Right renal pelvis (tissue), 4 donors: ENCODE measurements around the gene NEU2. TPM values are rescaled to one million over a fixed set of nuclear protein-coding genes. Genes with fewer than 3 reads are reported as not detected.
"Not testable (repeated sequence)": the region's sequence is repeated elsewhere in the genome, so short reads cannot be mapped to it uniquely, and the experiment has no call there.

Experiments used
- DNase-seq, 4 donors: peaks; one replicate each; pipeline ENCODE4 v3.0.0-alpha.2; 2013; ENCODE audit warnings: low read depth in 4 of 4, low spot score in 3 of 4, missing footprints in 1 of 4
- polyA plus RNA-seq, 4 donors: library from polyadenylated mRNA; unstranded; fragments of 120-200 nt; gene quantifications; one replicate each; pipeline ENCODE4 v1.2.1, GENCODE V29; 2013; ENCODE audit not compliant: insufficient read length in 4 of 4

Gene NEU2
- polyA plus RNA-seq, 4 donors, result not detected

- DNase-seq, result no peak
Observed at GRCh38 chr2:233009661-233010060, 22.8 kb upstream of the NEU2 start.

GRCh38 chr2:233010569-233011267 lies 21.8 kb upstream of the NEU2 start:
- DNase-seq, result no peak

- DNase-seq, result no peak
Observed at GRCh38 chr2:233011268-233011650, 21.2 kb upstream of the NEU2 start.

GRCh38 chr2:233011702-233012131 lies 20.8 kb upstream of the NEU2 start:
- DNase-seq, result no peak

DNA sequence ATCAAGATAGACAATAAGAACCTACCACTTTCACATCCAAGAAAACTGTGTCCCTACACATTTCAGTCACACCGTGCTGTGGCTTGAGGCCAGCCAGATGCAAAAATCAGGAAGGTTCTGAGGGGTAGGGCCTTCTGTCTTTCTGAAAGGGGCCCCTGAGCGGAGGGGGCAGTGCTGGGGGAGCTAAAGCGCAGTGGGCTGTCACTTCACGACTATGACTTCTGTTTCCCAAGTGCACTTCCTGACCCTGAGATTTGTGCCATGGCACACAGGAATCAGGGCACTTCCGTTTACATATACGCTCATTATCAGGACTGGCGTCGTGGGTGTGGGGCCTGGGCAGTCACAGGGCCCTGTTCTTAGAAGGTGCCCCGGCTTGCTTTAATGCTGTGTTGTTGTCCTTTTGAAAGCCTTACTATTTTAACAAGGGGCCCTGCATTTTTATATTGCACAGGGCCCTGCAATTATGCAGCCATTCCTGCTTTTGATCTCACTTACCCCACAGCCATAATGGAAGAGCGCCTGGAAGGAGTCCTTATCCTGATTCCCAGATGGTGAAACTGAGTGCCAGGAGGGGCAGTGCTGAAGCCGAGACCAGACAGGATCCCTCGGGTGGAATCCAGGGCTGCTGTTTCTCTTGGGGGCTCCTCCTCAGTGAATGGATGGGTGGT lies 20.0 kb upstream of the NEU2 start:
- DNase-seq, result no peak

DNA sequence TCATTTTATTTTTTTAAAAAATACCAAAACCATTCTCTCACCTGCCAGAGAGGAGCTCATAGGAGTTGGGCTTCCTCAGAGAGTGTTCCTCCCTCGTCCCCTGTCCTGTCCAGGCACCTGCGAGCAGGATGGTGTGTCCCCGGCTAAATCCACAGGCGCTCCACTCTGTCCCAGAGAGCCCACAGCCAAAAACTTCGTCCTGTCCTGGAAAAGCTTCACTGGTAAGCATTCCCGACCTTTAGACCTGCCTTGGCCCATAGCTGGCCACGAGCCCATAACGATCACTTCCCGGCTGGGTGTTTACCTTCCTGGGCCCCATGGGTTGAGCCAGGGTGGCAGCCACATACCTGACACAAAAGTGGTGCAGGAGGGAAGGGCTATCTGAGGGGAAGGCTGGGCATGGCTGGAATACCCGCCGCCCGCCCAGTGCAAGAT lies 19.4 kb upstream of the NEU2 start, which contains the start of gene NGEF:
NGEF (minus strand) TSS at position 230 of the 435 bp plus-strand sequence. CDS start 38,366 bp downstream, outside the sequence.
- DNase-seq, result no peak

GRCh38 chr2:233013650-233014049 lies 18.8 kb upstream of the NEU2 start:
- no peak for DNase-seq

DNA sequence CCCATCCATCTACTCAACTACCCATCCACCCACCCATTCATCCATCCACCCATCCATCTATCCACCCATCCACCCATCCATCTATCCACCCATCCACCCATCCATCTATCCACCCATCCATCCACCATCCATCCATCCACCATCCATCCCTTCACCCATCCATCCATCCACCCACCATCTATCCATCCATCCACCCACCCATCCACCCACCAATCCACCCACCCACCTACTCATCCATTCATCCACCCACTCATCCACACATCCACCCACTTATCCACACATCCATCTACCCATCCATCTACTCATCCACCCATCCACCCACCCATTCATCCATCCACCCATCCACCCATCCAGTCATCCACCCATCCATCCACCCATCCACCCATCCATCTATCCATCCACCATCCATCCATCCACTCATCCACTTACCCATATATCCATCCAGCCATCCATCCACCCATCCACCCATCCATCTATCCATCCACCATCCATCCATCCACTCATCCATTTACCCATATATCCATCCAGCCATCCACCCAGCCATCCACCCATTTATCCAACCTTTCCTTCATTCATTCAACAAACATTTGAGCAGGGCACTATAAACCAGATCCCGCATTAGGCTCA lies 17.3 kb upstream of the NEU2 start:
- no peak for DNase-seq

DNA sequence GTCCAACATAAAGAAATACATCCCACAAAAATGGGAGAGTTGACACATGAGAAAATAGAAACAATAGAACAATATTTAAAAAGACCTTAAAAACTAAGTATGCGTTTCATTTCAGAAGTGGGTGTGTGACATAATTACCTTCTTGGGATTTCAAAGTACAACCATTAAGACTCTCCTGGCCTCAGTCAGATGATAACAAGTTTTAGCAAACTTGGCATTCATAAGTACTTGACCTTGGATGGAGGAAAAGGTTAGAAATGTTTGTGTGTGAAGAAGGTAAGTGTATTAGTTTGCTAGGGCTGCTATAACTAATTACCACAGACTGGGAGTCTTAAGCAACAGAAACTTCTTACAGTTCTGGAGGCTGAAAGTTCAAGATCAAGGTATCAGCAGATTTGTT lies 14.5 kb upstream of the NEU2 start:
- DNase-seq, result no peak

GRCh38 chr2:233019610-233020009 lies 12.9 kb upstream of the NEU2 start:
- not testable (repeated sequence) for DNase-seq

- DNase-seq, result no peak
Observed at GRCh38 chr2:233020454-233020853, 12.0 kb upstream of the NEU2 start.

DNA sequence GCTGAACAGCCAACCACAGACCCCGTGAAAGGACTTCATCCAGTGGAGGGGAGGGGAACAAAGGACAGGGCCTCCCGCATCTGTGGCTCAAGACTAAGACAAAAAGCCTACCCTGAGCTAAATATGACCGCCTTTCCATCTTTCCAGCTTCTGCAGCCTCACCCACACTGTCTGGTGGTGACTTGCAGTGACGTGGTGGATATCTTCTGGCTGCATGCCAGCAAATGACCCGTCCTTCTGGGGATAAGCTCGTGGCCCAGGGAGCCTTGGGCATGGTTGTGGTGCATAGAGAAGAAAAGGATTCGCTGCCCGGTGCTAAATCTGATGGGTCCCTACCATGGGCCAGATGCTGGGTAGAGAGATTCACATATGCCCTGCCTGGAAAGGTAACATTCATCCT lies 10.7 kb upstream of the NEU2 start:
- DNase-seq, result no peak

GRCh38 chr2:233022561-233022960 lies 9.9 kb upstream of the NEU2 start:
- no peak for DNase-seq

DNA sequence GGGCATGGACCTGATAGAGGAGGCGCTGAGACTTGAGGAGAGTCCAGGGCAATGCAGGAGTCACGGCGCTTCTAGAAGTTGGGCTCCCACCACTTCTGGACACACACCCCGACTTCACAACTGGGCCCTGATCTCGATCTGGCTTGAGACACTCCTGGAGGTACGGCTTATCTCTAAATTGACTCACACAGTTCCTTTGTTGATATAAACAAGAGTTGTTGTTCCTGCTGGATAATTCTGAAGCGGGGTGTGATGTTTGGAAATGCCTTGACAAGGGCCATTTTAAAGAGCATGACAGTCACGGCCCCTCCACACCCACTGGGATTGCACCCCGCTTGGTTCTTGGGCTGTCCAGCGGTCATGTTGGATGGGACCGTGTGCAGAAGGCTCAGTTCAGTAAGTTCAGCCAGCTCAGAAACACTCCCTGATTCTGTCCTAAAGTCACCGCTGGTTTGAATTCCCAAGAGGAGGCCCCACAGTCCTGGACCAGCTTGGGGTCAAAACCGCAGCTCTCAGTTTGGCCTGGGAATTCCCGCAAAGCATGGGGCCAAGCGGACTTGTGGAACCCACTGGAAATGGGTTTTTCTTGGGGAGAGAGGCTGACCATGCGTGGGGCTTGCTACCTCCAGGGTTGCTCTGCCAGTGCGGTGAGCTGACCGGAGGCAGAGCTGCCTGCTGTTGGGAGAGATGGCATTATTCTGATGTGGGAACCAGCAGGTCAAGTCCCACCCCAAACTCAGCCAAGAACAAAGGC lies 9.3 kb upstream of the NEU2 start:
- no peak for DNase-seq

- DNase-seq, result no peak
Observed at GRCh38 chr2:233023761-233024410, 8.6 kb upstream of the NEU2 start.

DNA sequence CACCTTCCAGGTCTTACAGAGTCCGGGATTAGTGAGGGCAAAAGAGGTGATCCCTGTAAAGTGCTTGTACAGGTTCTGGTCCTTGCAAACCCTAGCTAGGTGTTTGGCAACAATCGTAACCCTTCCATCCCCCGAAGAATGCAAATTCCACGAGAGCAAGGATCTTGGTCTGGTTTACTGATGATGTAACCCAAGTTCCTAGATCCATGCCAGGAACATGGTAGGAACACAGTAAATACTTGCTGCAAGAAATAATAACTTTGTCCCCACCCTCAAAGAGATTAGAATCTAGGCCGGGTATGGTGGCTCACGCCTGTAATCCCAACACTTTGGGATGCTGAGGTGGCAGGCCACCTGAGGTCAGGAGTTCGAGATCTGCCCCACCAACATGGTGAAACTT lies 6.8 kb upstream of the NEU2 start:
- no peak for DNase-seq

DNA sequence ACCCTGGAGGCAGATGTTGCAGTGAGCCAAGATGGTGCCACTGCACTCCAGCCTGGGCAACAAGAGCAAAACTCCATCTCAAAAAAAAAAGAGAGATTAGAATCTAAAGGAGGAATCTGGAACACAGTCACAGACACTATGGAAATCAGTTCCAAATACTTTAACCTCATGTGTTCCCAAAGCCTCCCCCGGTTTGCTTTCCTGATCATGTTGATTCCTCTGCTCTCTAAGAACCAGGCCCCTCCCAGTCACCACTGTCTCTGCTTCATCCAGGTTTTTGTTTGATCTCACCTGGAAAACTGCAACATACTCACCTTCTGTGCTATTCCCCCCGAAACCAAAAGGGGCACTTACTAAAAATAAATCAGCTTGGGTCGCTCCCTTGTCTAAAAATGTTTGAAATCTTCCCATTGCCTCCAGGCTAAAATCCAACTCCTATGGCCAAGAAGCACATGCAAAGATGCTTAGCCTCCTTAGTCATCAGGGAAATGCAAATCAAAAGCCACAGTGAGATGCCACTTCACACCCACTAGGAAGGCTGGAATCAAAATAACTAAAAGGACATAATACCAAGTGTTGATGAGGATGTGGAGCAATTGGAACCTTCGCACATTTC lies 6.2 kb upstream of the NEU2 start:
- DNase-seq, result no peak

DNA sequence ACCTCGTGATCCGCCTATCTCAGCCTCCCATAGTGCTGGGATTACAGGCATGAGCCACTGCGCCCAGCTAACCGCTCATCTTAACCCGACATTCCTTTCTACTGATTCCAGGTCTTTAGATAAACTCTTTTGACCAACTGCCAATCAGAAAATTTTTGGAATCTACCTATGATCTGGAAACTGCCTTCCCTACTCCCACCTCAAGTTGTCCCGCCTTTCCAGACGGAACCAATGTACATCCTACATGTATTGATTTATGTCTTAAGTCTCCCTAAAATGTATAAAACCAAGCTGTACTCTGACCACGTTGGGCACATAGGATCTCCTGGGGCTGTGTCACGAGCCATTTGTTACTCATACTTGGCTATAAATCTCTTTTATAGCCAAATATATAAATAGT lies 3.2 kb upstream of the NEU2 start:
- DNase-seq, result no peak

DNA sequence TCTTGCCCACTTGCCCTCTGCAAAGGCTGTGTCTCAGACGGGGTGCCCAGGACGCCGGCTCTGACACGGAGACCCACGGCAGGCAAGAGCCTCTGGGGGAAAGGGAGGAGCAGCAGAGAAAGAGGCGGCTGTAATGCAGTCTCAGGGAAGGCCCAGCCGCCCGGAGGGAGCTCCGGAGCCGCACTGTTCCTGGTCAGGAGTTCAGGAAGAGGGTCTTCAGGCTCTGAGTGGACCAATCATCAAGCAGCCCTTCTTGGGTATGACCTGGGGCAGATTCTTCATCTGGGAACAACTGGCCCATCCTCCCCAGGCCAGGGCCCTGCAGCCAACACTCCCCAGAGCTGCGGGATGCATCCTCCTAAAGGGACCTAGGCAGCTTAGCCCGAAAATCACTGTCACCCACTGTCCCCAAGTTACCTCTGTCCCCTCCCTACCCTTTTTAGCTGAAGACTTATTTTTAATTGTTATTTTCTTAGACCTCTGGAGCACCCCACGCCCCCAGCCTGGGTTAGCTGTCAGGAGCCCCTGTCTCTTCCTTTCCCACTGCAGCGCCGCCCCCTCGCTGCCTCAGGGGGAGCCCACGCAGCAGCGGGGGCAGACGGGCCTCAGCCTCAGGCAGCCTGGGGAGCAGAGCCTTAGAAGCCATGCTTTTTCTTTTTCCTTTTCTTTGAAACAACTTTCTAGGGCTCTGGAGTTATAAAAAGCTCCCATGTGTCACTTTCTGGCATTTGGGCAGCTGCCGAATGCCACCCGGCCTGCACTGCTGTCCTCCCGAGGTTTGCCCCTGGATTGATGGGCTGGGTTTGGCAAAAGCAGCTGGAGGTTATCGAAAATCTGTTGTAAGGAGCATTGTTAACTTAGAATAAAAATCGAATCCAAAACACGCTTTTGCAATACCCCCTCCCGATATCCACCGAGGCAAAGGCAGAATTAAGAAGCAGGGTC lies 644 bp upstream of the NEU2 start:
- DNase-seq, result no peak
